GM18519 (cell line): Measurements from ENCODE around the gene NF2.

ENCODE experiments used
- ATAC-seq: cut with Tn5 transposase; IDR thresholded peaks from one replicate; pipeline ENCODE4 v1.9.1; 2021; ENCODE audit warnings: mild to moderate bottlenecking, moderate library complexity; ENCODE audit not compliant: unreplicated experiment, low FRiP score

Gene NF2

DNA sequence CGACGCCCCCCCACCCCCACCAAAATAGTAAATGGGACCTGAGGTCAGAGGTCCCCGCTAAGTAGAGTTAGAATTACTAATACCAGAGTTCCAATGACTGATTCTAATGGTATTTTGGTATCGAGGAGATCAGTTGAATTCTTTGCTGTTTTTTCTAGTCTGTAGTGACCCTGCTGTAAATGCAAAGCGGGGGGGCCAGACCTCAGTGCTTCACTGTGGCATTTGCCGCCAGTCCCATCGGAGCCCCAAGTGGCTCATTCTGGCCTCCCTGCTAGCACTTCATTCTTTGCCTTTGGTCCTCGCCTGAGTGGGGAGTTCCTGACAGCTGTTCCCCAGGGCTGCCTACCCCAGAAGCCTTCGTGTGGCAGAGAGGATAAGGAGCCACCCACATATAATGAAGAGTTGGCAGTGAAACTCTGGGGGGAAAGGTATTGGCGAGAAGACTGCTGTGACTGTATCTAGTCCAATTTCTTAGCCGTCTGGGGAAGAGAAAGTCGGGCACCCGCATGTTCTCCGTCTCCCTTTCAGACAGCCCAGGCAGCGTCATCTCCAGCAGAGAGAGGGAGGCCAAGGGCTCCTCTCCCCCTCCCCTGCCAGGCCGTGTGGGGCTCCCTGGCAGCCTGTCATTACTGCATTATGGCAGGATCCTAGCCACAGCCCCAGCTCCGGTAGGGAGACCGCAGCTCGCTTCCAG, 96.9 kb downstream of the NF2 start:
- ATAC-seq: no peak

DNA sequence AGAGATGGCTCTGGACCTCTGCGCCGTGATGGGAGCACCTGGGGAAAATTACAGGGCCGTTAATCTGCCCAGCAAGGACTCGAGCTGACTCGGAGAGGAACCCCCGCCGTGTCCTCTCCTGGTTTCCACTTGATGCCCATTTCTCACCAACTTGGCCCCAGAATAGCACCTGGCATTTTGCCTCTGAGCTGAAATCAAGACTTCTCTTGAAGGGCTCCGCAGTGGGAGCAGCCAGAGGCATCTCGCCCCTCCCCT, 97.4 kb downstream of the NF2 start:
- no peak for ATAC-seq

- no peak for ATAC-seq
These were observed 97.9 kb downstream of the NF2 start for GRCh38 chr22:29701155-29701999.

DNA sequence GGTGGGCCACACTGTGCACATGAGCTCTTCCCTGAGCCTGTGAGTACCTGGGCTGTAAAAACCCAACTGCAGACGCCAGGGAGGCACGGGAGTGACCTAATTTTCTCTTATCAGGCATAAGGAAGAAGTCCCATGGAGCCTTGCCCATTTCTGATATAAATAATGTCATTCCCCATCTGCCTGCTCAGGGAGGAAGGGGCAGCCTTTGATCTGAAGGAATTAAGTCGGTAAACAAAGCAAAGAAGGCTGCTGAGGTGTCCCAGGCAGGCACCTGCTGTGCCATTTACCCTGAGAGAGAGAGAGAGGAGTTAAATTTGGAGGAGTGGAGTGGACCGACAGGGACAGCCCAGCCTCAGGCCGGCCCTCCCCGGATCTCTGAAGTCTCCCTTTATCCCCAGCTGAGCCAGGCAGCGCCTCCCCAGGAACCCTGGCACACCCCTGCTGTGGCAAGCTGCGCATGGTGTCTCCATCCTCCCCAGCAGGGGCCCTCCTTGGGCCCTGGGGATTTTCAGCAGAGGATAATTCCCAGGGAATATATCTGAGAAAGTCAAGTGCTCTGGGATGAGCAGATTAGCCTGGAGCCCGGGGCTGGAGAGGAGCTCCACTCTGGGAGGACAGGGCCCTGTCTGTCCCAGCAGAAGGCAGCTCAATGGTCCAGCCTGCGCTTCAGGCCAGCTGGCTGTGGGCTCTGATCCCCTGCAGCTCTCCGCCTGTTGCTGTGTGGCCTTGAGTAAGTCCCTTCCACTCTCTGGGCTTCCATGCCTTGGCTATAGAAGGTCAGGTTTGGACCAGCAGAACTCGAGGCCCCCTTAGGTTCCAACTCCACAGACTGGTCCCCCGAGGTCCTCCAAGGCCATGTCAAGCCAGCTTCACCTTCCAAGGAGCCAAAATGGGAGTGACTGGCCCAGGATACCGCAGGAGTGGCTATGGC, 98.8 kb downstream of the NF2 start:
- no peak for ATAC-seq

DNA sequence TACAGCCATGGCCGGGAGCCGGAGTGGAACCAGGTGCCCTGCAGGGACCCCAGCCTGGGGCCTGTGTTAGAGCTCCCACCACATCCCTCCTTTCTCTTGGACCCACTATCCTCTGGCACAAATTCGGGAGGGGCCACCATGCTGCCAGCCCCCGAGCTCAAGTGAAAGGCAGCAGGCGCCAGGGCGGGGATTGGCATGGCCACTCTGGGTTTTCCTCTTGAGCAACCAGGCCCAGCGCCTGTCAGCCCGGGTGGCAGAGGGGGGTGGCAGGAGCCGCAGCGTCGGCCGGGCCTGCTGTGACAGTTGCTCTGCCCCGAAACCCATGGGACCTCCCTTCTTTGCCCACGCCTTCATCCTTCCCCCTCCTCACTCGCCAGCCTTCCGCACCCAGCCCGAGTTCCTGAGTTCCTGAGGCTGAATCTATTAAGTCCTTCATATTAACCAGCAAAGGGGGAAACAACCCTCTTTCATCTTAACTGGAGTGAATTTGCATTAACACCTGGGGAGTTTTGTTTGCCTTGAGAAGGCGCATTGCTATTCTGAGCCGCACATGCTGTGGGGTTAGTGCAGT, 99.6 kb downstream of the NF2 start:
- ATAC-seq: no peak

DNA sequence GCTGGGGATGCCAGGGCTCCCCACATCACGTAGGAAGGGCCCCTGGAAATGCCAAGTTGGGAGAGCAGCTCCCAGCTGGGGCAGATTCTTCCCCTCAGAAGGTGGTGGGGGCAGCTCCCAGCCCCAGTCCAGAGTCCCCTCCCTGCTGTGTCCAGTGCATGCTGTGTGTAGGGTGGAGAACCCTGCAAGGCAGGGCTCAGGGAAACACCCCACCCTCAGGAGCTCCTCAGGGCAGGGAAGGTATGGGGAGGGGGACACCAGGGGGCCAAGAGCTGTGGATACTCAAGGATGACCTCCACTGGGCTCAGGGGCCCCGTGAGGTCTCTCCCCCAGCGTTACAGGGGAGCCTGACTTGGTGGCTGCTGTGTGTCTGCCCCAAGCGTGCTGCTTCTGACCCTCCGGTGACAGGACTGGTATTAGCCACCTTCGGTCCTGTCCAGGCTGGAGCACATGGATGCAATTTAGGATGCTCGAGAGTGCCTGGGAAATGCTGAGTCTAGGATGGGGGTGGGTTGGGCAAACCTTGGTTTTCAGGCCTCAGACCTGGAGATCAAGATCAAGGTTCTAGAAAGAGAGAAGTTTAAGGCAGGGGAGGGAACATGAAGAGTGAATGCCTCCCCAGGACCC, 100.2 kb downstream of the NF2 start:
- ATAC-seq: no peak

GRCh38 chr22:29704528-29705285, 101.3 kb downstream of the NF2 start:
- ATAC-seq: no peak

DNA sequence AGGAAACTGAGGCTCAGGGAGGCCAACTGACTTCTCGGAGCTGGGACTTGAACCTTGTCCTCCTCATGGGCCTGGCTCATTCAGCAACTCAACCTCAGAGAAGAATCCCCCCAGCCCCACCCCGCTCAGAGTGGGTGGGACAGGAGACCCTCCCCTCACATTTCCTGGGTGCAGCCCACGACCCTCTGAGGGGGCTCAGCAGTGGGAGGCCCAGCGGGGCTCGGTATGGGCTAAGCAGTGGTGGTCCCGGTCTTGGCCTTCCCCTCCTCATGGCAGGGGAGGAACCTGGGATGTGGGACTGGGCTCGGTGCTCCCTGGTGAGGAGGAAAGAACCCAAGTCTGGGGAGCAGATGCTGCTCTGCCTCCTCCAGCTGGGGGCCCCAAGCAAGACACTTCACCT, 102.2 kb downstream of the NF2 start:
- no peak for ATAC-seq

DNA sequence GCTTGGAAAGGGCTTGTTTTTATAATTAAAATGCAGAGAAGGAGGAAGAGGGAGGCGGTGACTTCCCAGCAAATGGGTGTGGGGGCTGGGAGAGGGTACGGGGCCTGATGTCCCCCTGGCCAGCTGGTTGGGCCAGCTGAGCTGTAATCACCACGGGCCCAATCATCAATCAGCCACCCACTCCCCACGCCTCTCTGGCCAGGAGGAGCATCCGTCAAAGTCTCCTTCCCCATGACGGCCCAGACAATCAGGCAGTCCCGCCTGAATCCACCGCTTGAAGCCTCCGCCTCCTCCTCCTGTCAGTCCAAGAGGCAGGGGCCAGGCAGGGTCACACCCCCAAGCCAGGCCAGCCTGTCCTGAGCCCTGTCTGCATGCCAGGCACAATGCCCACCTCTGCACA, 103.1 kb downstream of the NF2 start:
- no peak for ATAC-seq

DNA sequence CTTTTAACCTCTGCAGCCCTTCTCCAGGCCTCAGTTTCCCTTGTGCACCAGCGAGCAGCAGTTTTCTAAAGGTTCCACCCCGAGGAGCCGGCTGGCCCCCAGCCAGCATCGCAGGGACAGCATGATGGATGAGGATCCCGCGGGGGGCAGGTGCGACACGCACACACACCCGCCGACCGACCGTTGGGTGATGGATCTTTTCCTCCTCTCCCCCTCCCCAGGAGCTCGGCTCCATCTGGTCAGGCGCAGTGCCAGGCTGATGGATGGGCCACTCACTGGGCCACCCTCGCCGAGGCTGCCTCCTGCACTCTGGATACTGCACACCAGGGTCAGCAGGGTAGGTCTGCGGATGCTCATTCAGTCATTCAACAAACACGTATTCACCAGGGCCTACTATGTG, 103.6 kb downstream of the NF2 start:
- ATAC-seq: no peak

DNA sequence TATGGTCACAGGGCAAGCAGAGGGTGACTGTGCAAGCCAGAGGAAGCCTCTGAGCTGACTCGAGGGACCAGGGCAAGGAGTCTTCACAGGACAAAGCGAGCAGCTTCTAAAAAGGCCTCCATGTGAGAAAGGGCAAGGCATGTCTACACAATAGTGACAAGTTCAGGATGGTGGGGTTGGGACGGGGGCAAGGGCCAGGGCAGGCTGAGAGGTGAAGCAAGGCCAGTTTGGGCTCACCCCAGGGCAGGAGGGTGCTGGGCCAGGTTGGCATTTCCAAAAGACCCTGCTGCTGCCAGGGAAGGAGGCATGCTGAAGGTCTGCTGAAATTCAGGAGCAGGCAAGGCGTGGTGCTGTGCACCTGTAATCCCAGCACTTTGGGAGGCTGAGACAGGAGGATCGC, 104.0 kb downstream of the NF2 start:
- no peak for ATAC-seq

DNA sequence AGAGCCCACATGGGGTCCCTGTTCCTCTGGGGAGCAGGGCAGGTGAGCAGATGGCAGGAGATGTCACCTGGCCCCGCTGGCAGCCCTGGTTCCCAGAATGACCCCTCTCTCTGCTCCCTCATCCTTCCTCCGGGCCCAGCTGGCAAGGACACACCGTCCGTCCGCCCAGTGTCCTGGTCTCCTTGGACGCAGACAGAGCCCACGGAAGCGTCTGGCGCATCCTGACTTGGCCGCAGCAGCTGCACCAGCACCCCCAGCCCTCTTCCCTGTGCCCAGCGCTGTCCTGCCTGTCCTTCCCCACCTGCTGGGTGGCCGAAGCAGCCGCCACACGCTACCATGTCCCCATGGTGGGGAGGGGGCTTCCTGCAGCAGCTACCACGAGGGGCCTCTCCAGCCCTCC, 106.8 kb downstream of the NF2 start:
- ATAC-seq: no peak

DNA sequence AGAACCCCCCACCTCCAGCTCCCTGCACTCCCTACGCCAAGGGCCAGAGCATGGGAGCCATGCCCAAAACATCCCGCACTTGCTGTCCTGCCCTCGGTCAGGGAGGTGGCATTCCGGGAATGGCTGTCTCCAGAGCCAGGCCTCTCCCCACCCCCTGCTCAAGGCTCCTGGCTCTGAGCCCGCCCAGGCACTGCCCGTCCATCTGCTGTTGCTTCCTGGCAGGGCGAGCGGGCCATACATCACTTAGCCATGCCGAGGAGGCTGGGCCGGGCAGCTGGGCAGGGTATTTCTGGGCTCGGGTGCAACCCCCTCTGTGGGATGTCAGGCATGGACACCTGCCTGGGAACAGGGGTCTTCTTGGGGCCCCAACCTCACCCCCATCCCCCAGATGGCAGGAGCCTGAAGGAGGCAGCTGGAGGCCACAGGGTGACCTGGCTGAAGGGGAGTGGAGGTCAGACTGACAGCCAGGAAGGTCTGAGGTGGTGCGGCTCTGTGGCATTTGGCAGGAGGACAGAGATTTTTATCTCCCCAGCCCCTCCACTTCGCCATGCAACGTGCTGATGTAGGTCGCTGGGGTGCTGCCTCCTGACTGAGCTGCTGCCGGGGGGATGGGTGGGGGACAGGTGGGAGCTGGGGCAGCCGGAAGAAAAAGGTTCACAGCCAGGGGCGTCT, 107.6 kb downstream of the NF2 start:
- ATAC-seq: no peak

DNA sequence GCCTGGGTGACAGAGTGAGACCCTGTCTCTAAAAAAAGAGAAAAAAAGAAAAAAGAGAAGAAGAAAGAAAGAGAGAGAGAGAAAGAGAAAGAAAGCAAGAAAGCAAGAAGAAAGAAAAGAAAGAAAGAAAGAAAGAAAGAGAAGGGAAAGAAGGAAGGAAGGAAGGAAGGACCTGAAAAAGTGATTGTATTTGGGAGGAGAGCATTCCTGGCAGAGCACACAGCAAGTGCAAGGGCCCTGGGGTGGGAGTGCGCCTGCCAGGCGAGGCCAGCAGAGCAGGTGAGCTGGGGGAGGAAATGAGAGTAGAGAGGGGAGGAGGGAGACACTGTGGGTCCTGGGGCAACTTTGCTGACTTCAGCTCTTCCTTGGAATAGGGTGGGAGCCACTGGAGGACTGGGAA, 108.7 kb downstream of the NF2 start:
- no peak for ATAC-seq

DNA sequence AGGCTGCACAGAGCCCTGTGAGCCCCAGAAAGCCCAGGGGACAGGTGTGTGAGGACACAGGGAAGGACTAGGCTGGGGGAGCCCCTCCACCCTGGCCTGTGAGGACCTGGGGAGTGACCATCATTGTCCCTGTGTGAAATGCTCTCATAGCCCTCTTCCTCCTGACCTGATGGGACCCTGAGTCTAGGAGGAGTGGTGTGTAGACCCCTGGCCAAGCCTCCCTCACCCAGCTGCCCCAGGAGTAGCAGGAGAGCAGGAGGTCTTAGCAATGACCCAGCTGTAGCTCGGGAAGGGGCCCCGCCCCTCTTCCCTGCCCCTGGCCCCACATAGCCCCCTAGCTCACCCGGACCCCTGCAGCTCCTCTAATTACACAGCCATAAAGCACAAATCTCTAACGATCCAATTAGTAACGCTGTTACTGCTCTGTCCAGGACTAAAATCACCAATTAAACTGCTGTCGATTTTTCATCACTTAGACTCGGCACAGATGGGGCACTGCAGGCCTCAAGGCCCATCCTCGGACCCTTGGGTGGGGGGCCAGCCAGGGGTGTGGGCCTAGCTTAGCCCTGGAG, 109.8 kb downstream of the NF2 start:
- no peak for ATAC-seq

GRCh38 chr22:29715240-29715639, 111.8 kb downstream of the NF2 start:
- no peak for ATAC-seq

DNA sequence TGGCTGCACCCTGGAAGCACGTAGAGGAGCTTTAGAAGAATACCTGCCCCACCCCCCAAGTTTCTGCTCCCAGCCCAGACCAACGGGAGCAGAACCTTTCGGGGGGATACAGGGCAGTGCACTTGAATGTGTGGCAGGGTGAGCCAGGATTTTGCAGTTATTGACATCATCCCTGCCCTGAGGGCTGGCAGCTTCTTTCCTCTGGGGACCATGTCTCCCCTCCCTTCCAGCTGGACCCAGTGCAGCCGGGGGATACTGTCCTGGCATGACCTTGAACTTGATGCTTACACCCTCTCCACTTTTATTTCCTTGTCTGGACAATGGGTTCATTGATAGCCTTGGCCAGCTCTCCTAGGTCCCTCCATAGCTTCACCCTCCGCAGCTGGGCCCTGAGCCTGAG, 112.3 kb downstream of the NF2 start:
- no peak for ATAC-seq

DNA sequence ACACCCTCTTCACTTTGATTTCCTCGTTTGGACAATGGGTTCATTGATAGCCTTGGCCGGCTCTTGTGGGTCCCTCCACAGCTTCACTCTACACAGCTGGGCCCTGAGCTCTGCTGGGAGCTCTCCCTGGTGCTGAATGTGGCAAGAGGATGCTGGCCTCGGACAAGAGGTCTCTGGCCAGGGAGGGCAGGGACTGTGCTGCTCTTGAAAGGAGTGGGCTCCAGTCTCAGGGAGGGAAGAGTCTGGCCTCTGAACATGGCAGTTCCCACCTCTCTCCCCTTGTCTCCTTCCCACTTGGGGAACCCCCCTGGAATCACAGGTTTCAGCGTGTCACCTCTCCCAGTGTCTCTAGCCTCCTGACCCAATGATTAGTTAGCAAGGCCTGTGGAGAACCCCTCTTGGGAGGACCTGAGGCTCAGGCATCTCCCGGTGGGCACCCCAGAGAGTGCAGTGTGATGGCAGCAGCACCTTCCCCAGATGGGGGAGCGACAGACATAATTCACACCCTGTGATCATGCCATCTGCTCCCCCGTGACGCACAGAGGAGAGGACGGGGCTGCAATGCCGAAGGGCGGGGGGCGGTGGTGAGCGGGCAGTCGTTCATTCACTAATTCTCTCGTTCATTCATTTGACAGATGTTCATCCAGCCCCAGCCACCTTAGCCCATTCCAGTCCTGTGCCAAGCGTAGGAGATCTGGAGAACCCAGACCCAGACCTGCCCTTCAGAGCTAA, 113.5 kb downstream of the NF2 start:
- no peak for ATAC-seq
